GM18508 (cell line): ENCODE data around the gene LMO3.

ENCODE experiments used
- ATAC-seq: cut with Tn5 transposase; IDR thresholded peaks from one replicate; pipeline ENCODE4 v1.9.1; 2021; ENCODE audit warnings: moderate number of reproducible peaks; ENCODE audit not compliant: insufficient read depth, unreplicated experiment

The LMO3 gene

GRCh38 chr12:16606117-16606200 lies at the start of gene LMO3:
Gene LMO3 (minus strand): TSS chr12:16606162. CDS start chr12:16600860, 5,302 bp downstream.
- ATAC-seq, result no peak

- ATAC-seq, result peak; percentile 79
Measured at GRCh38 chr12:16636435-16637055, 30.6 kb upstream of the LMO3 start.

- ATAC-seq, result no peak
Measured at GRCh38 chr12:16634786-16635185, 28.8 kb upstream of the LMO3 start.

- ATAC-seq, result no peak
Measured at GRCh38 chr12:16626991-16627390, 21.0 kb upstream of the LMO3 start.

- no peak for ATAC-seq
Measured at GRCh38 chr12:16622338-16622737, 16.4 kb upstream of the LMO3 start.

- ATAC-seq, result no peak
Measured at GRCh38 chr12:16619537-16619936, 13.6 kb upstream of the LMO3 start.

GRCh38 chr12:16618256-16618655 lies 12.3 kb upstream of the LMO3 start:
- ATAC-seq, result no peak

GRCh38 chr12:16613199-16613598 lies 7.2 kb upstream of the LMO3 start:
- no peak for ATAC-seq

GRCh38 chr12:16612647-16613046 lies 6.7 kb upstream of the LMO3 start:
- ATAC-seq, result no peak

GRCh38 chr12:16611146-16611545 lies 5.2 kb upstream of the LMO3 start:
- no peak for ATAC-seq

GRCh38 chr12:16610743-16611142 lies 4.8 kb upstream of the LMO3 start:
- no peak for ATAC-seq

GRCh38 chr12:16610001-16610585 lies 4.1 kb upstream of the LMO3 start:
- no peak for ATAC-seq

GRCh38 chr12:16608946-16609539 lies 3.1 kb upstream of the LMO3 start:
- ATAC-seq, result no peak

- ATAC-seq, result no peak
Measured at GRCh38 chr12:16607906-16608775, 2.2 kb upstream of the LMO3 start.

GRCh38 chr12:16606991-16607390 lies 1.0 kb upstream of the LMO3 start:
- no peak for ATAC-seq

GRCh38 chr12:16606201-16606849 lies 363 bp upstream of the LMO3 start:
- ATAC-seq, result no peak

- ATAC-seq, result no peak
Measured at GRCh38 chr12:16605642-16606116, 283 bp downstream of the LMO3 start.

- no peak for ATAC-seq
Measured at GRCh38 chr12:16604596-16605252, 1.2 kb downstream of the LMO3 start.

GRCh38 chr12:16603916-16604575 lies 1.9 kb downstream of the LMO3 start:
- no peak for ATAC-seq
